Spinal cord (tissue), 10 donors: Measurements from ENCODE around the gene TMC1. TPM values are rescaled to one million over a fixed set of nuclear protein-coding genes. Genes with fewer than 3 reads are reported as not detected.

Experiments
- DNase-seq, 6 donors: peaks; one replicate each; pipeline versions ENCODE4 v3.0.0 to v3.0.0-alpha.2; 2013 to 2015; ENCODE audit warnings: low spot score in 6 of 6, low read depth in 4 of 6
- H3K27ac ChIP-seq: one replicate; pipeline ENCODE4 v1.5.1; 2013; ENCODE audit warnings: low read depth, low read length, control low read depth
- H3K27me3 ChIP-seq: one replicate; pipeline ENCODE4 v1.6.1; 2013; ENCODE audit warnings: low read length; ENCODE audit not compliant: control insufficient read depth, insufficient read depth
- H3K36me3 ChIP-seq: one replicate; pipeline ENCODE4 v1.6.1; 2013; ENCODE audit warnings: low read length; ENCODE audit not compliant: control insufficient read depth, insufficient read depth
- H3K4me1 ChIP-seq: one replicate; pipeline ENCODE4 v1.6.1; 2013; ENCODE audit warnings: low read length; ENCODE audit not compliant: control insufficient read depth, insufficient read depth
- H3K4me3 ChIP-seq: one replicate; pipeline ENCODE4 v1.5.1; 2013; ENCODE audit warnings: low read depth, low read length, control low read depth
- H3K9me3 ChIP-seq: one replicate; pipeline ENCODE4 v1.6.1; 2013; ENCODE audit warnings: low read length; ENCODE audit not compliant: control insufficient read depth, insufficient read depth
- WGBS: methylation state at CpG from one replicate; pipeline ENCODE4 v1.1.5; 2013; ENCODE audit warnings: missing lambda C conversion rate; ENCODE audit not compliant: insufficient coverage; 5-methylcytosine and 5-hydroxymethylcytosine counted together
- polyA plus RNA-seq, 2 donors: library from polyadenylated mRNA; unstranded; fragments of 120-200 nt; gene quantifications; one replicate each; pipeline ENCODE4 v1.2.1, GENCODE V29; 2013; ENCODE audit not compliant: insufficient read length in 2 of 2
- total RNA-seq, 2 donors: library from RNA; depleted of rRNA in 1 of 2; stranded (reverse); fragments of 120-200 nt in 1 of 2; fragments of >200 nt in 1 of 2; gene quantifications; one replicate each; pipeline versions ENCODE4 v1.2.3 to v1.2.4, GENCODE V29; 2013 to 2014
- donor health status: healthy.

The TMC1 gene
- total and polyA plus RNA-seq, 4 donors: 0.39 to 2.0 (median 1.1) TPM

- no peak overlapping the region for H3K27ac ChIP-seq
- H3K4me1 ChIP-seq: no peaks in the 10 kb centered on the region
- H3K4me3 ChIP-seq: no peak overlapping the region
- H3K36me3 ChIP-seq: no peaks in the 10 kb centered on the region
- peaks cover 3% of the 10 kb centered on the region for H3K9me3 ChIP-seq
- no peaks in the 10 kb centered on the region for H3K27me3 ChIP-seq
- 95% methylated on average over 2 of the region's 2 CpGs for WGBS
- no peak for DNase-seq
These were observed 352.9 kb downstream of the TMC1 start for GRCh38 chr9:72874344-72874743.

- Histone ChIP-seq H3K27me3 (no peaks in the 10 kb centered on the region), H3K4me1 (no peaks in the 10 kb centered on the region), H3K4me3 (no peak overlapping the region), H3K36me3 (no peaks in the 10 kb centered on the region), H3K27ac (peak overlapping the region; percentile 11), H3K9me3 (peaks cover 3% of the 10 kb centered on the region)
- no peak for DNase-seq
These were observed 353.8 kb downstream of the TMC1 start for GRCh38 chr9:72875221-72875620.

- Histone ChIP-seq H3K36me3 (no peaks in the 10 kb centered on the region), H3K27ac (no peak overlapping the region), H3K9me3 (peaks cover 3% of the 10 kb centered on the region), H3K4me3 (no peak overlapping the region), H3K27me3 (no peaks in the 10 kb centered on the region), H3K4me1 (no peaks in the 10 kb centered on the region)
- DNase-seq: no peak
- 88% methylated on average over 1 of the region's 2 CpGs for WGBS
These were observed 359.4 kb downstream of the TMC1 start for GRCh38 chr9:72880821-72881220.

- H3K9me3 ChIP-seq: peaks cover 3% of the 10 kb centered on the region
- no peaks in the 10 kb centered on the region for H3K36me3 ChIP-seq
- no peak overlapping the region for H3K4me3 ChIP-seq
- no peak for DNase-seq
- H3K4me1 ChIP-seq: no peaks in the 10 kb centered on the region
- no peaks in the 10 kb centered on the region for H3K27me3 ChIP-seq
- no peak overlapping the region for H3K27ac ChIP-seq
- 100% methylated on average over 4 of the region's 6 CpGs for WGBS
These were observed 360.8 kb downstream of the TMC1 start for GRCh38 chr9:72882117-72882775.

- H3K27ac ChIP-seq: no peak overlapping the region
- H3K4me3 ChIP-seq: no peak overlapping the region
- no peak for DNase-seq
- H3K4me1 ChIP-seq: no peaks in the 10 kb centered on the region
- no CpG with 5 or more reads among the region's 3 CpGs for WGBS
- H3K9me3 ChIP-seq: no peaks in the 10 kb centered on the region
- no peaks in the 10 kb centered on the region for H3K27me3 ChIP-seq
- H3K36me3 ChIP-seq: no peaks in the 10 kb centered on the region
These were observed 362.5 kb downstream of the TMC1 start for GRCh38 chr9:72883875-72884274.

GRCh38 chr9:72884508-72884907 is 363.1 kb downstream of the TMC1 start:
- no peaks in the 10 kb centered on the region for H3K9me3 ChIP-seq
- no peak overlapping the region for H3K27ac ChIP-seq
- no peaks in the 10 kb centered on the region for H3K27me3 ChIP-seq
- no peak overlapping the region for H3K4me3 ChIP-seq
- DNase-seq: no peak
- H3K36me3 ChIP-seq: no peaks in the 10 kb centered on the region
- no peaks in the 10 kb centered on the region for H3K4me1 ChIP-seq
- no CpG with 5 or more reads among the region's 1 CpG for WGBS

Other genes with a start within 250 kb of the TMC1 start
- gene ZFAND5, start 156.4 kb upstream of the TMC1 start, total RNA-seq: 100 to 1,000 TPM; 116 to 217 TPM
- gene ZFAND5, start 156.4 kb upstream of the TMC1 start, polyA plus RNA-seq: 100 to 1,000 TPM; 213 to 256 TPM